ENCODE results near the gene WFDC9.
"Not testable (repeated sequence)": the region's sequence is repeated elsewhere in the genome, so short reads cannot be mapped to it uniquely, and the experiment has no call there.

The WFDC9 gene

GRCh38 chr20:45631184-45631583, at the start of gene WFDC9:
TSS of gene WFDC9 (minus strand) at chr20:45631284. CDS start at chr20:45610181, 21,103 bp downstream.
- DNase-seq: no peak

GRCh38 chr20:45679650-45680049, 48.6 kb upstream of the WFDC9 start:
- no peak for DNase-seq

- DNase-seq: no peak
Measured at GRCh38 chr20:45672765-45673164, 41.7 kb upstream of the WFDC9 start.

- DNase-seq: no peak
Measured at GRCh38 chr20:45670139-45670538, 39.1 kb upstream of the WFDC9 start, which contains the start of gene WFDC11. TSS of gene WFDC11 (minus strand) at chr20:45670239. CDS start at chr20:45650600, 19,639 bp downstream.

- DNase-seq: not testable (repeated sequence)
Measured at GRCh38 chr20:45657038-45657437, 26.0 kb upstream of the WFDC9 start.

GRCh38 chr20:45651726-45652125, 20.6 kb upstream of the WFDC9 start:
- not testable (repeated sequence) for DNase-seq

GRCh38 chr20:45649312-45649863, 18.3 kb upstream of the WFDC9 start:
- DNase-seq: no peak

GRCh38 chr20:45647441-45648050, 16.5 kb upstream of the WFDC9 start:
- no peak for DNase-seq

GRCh38 chr20:45646875-45647274, 15.8 kb upstream of the WFDC9 start:
- no peak for DNase-seq

GRCh38 chr20:45645869-45646268, 14.8 kb upstream of the WFDC9 start:
- not testable (repeated sequence) for DNase-seq

GRCh38 chr20:45641076-45641475, 10.0 kb upstream of the WFDC9 start:
- not testable (repeated sequence) for DNase-seq

- DNase-seq: no peak
Measured at GRCh38 chr20:45639687-45640086, 8.6 kb upstream of the WFDC9 start.

- no peak for DNase-seq
Measured at GRCh38 chr20:45636513-45636912, 5.4 kb upstream of the WFDC9 start.

- DNase-seq: no peak
Measured at GRCh38 chr20:45630371-45630770, 713 bp downstream of the WFDC9 start.

- peak; percentile 4 for DNase-seq
Measured at GRCh38 chr20:45629496-45630100, 1.5 kb downstream of the WFDC9 start, which contains the start of gene WFDC10A. TSS of gene WFDC10A (plus strand) at chr20:45629739. CDS start at chr20:45629814, 75 bp downstream.

- DNase-seq: no peak
Measured at GRCh38 chr20:45626540-45626939, 4.5 kb downstream of the WFDC9 start.

GRCh38 chr20:45621593-45621992, 9.5 kb downstream of the WFDC9 start:
- no peak for DNase-seq

- no peak for DNase-seq
Measured at GRCh38 chr20:45617591-45617990, 13.5 kb downstream of the WFDC9 start.

GRCh38 chr20:45612314-45612713, 18.8 kb downstream of the WFDC9 start:
- DNase-seq: no peak

- no peak for DNase-seq
Measured at GRCh38 chr20:45611054-45611453, 20.0 kb downstream of the WFDC9 start.

GRCh38 chr20:45607810-45608209, 23.3 kb downstream of the WFDC9 start:
- DNase-seq: no peak

GRCh38 chr20:45595235-45595634, 35.8 kb downstream of the WFDC9 start:
- no peak for DNase-seq

GRCh38 chr20:45593498-45593897, 37.6 kb downstream of the WFDC9 start:
- no peak for DNase-seq

GRCh38 chr20:45592574-45593189, 38.4 kb downstream of the WFDC9 start:
- DNase-seq: peak; percentile 11
